SK-MEL-5 (cell line): ENCODE data around the gene ACADVL. TPM values are rescaled to one million over a fixed set of nuclear protein-coding genes. Genes with fewer than 3 reads are reported as not detected.

Source experiments
- DNase-seq: peaks from one replicate; pipeline ENCODE4 v3.0.0-alpha.2; 2016; ENCODE audit warnings: low read depth, low spot score
- in situ Hi-C: cut with HindIII; loops from 2 replicates; pipeline ENCODE4 v1.10.0; 2016; ENCODE audit warnings: low sequenced_read_pairs, high pct_unique_total_duplicates, low pct_unique_long_range_greater_than_20kb
- total RNA-seq: library from RNA; depleted of rRNA; stranded (reverse); fragments of >200 nt; shearing (Covaris generic); gene quantifications from 2 replicates; pipeline ENCODE4 v1.2.3, GENCODE V29; 2014

ACADVL gene
- total RNA-seq, 1 experiment from 2014 or later: 123 TPM

- DNase-seq: no peak
- in situ Hi-C loops: no loop called here
Observed at GRCh38 chr17:7184647-7185046, 35.1 kb upstream of the ACADVL start.

GRCh38 chr17:7186241-7186640 is 33.5 kb upstream of the ACADVL start:
- in situ Hi-C loops: no loop called here
- peak; percentile 50 for DNase-seq

GRCh38 chr17:7190276-7190917 is 29.3 kb upstream of the ACADVL start:
- in situ Hi-C loops: no loop called here
- no peak for DNase-seq

- no peak for DNase-seq
- in situ Hi-C loops: no loop called here
Observed at GRCh38 chr17:7191069-7191468, 28.7 kb upstream of the ACADVL start.

DNA sequence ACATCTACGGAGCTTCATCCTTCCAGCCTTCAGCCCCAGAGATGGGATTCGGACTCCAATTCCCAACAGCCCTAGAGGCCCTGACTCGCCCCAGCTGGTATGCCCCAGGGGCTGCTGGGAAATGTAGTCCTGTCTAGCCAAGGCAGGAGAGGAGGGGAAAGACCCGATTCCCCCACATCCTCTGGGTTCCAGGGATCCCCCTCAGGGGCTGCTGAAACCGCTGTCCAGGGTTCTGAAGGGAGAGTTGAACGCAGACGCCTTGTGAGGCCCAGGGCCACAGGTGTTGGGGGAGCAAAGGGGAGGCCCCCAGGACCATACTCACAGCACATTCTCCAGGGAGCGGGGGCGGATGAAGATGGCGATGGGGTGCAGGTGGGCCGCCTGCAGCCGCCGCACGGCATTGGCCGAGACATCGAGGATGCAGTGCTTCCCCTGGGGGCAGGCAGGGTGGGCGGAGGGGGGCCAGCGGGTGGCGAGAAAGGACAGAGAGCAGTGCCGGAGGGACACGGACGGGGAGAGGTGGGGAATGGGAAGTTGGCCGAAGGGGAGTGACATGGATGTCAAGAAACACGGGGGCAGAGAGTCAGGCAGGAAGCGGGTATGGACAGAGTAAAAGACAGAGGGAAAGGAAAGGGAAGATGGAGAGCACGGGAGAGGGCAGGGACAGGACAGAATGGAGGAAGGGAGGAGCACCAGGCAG is 28.0 kb upstream of the ACADVL start:
- peak; percentile 74 for DNase-seq

GRCh38 chr17:7192271-7192937 is 27.3 kb upstream of the ACADVL start:
- no peak for DNase-seq

More for the DNA sequence above, 28.0 kb upstream of the ACADVL start:
- in situ Hi-C loops: no loop called here

GRCh38 chr17:7195971-7196370 is 23.8 kb upstream of the ACADVL start:
- in situ Hi-C loops: no loop called here

More at GRCh38 chr17:7192271-7192937, 27.3 kb upstream of the ACADVL start:
- in situ Hi-C loops: no loop called here

GRCh38 chr17:7196651-7197401 is 22.9 kb upstream of the ACADVL start:
- in situ Hi-C loops: no loop called here

More at GRCh38 chr17:7195971-7196370, 23.8 kb upstream of the ACADVL start:
- no peak for DNase-seq

GRCh38 chr17:7203391-7203790 is 16.3 kb upstream of the ACADVL start:
- DNase-seq: no peak
- in situ Hi-C loops: no loop called here

More at GRCh38 chr17:7196651-7197401, 22.9 kb upstream of the ACADVL start:
- DNase-seq: no peak

GRCh38 chr17:7204336-7204735 is 15.4 kb upstream of the ACADVL start:
- in situ Hi-C loops: no loop called here
- DNase-seq: no peak

GRCh38 chr17:7204828-7205461 is 14.8 kb upstream of the ACADVL start:
- peak; percentile 81 for DNase-seq
- in situ Hi-C loops: no loop called here

DNA sequence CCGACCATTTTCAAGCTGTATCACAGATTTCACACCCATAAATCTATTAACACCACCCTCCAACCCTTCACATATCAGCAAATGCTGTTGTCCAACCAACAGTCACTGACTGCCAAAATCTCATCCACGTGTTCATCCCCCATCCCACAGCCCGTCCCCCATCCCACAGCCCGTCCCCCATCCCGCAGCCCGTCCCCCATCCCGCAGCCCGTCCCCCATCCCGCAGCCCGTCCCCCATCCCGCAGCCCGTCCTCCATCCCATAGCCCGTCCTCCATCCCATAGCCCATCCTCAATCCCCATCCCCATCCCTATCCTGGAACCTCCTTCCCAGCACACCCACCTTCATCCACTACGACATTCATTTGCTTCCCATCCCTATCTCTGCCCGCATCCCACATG is 14.2 kb upstream of the ACADVL start:
- in situ Hi-C loops: no loop called here
- DNase-seq: no peak

- in situ Hi-C loops: no loop called here
- DNase-seq: no peak
Observed at GRCh38 chr17:7207120-7208001, 12.4 kb upstream of the ACADVL start.

GRCh38 chr17:7208027-7208571 is 11.6 kb upstream of the ACADVL start:
- in situ Hi-C loops: no loop called here
- no peak for DNase-seq

GRCh38 chr17:7208754-7209460 is 10.8 kb upstream of the ACADVL start:
- in situ Hi-C loops: no loop called here

More at GRCh38 chr17:7208754-7209460, 10.8 kb upstream of the ACADVL start:
- DNase-seq: no peak
